Neural progenitor cell (in vitro differentiated cells): Measurements from ENCODE around the gene ANLN. TPM values are rescaled to one million over a fixed set of nuclear protein-coding genes. Genes with fewer than 3 reads are reported as not detected.

Experiments used
- DNase-seq: peaks from one replicate; pipeline ENCODE4 v3.0.0-alpha.2; 2016; ENCODE audit warnings: low spot score
- H2AFZ ChIP-seq: fragments of 200-600 bp; sonication (generic); replicated peaks from 2 replicates; pipeline ENCODE4 v1.6.1; 2016; ENCODE audit warnings: antibody characterized with exemption
- H3F3A ChIP-seq: fragments of 200-600 bp; sonication (generic); 2 replicates; pipeline ENCODE4 v1.6.1; 2016; ENCODE audit warnings: antibody characterized with exemption, low read depth
- H3K27ac ChIP-seq: fragments of 200-600 bp; sonication (generic); 2 replicates; pipeline ENCODE4 v1.5.1; 2016; ENCODE audit warnings: mild to moderate bottlenecking
- H3K27me3 ChIP-seq: fragments of 200-600 bp; sonication (generic); 2 replicates; pipeline ENCODE4 v1.6.1; 2016; ENCODE audit warnings: mild to moderate bottlenecking, moderate library complexity
- H3K36me3 ChIP-seq: fragments of 200-600 bp; sonication (generic); 2 replicates; pipeline ENCODE4 v1.5.1; 2016
- H3K4me1 ChIP-seq: fragments of 200-600 bp; sonication (generic); 2 replicates; pipeline ENCODE4 v1.6.1; 2016; ENCODE audit warnings: mixed run types
- H3K4me2 ChIP-seq: fragments of 200-600 bp; sonication (generic); 2 replicates; pipeline ENCODE4 v1.6.1; 2016
- H3K4me3 ChIP-seq: fragments of 200-600 bp; sonication (generic); 2 replicates; pipeline ENCODE4 v1.5.1; 2016
- H3K79me2 ChIP-seq: fragments of 200-600 bp; sonication (generic); 2 replicates; pipeline ENCODE4 v1.6.1; 2016; ENCODE audit warnings: low read depth
- H3K9ac ChIP-seq: fragments of 200-600 bp; sonication (generic); 2 replicates; pipeline ENCODE4 v1.6.1; 2016
- H3K9me3 ChIP-seq: fragments of 200-600 bp; sonication (generic); 2 replicates; pipeline ENCODE4 v1.5.1; 2016; ENCODE audit warnings: low read depth
- H4K20me1 ChIP-seq: fragments of 200-600 bp; sonication (generic); 2 replicates; pipeline ENCODE4 v1.6.1; 2016; ENCODE audit warnings: low read depth
- H3K27ac Mint-ChIP-seq: 3 replicates; pipeline ENCODE4 v1.8.0; 2021; ENCODE audit warnings: mixed read lengths
- H3K27me3 Mint-ChIP-seq: 2 replicates; pipeline ENCODE4 v1.8.0; 2022; ENCODE audit warnings: low read depth, mild to moderate bottlenecking, inconsistent platforms, moderate library complexity, mixed read lengths; ENCODE audit not compliant: insufficient read depth
- H3K36me3 Mint-ChIP-seq: 3 replicates; pipeline ENCODE4 v1.8.0; 2021; ENCODE audit warnings: mixed read lengths
- H3K4me1 Mint-ChIP-seq: 3 replicates; pipeline ENCODE4 v1.8.0; 2021; ENCODE audit warnings: mixed read lengths
- H3K4me3 Mint-ChIP-seq: 3 replicates; pipeline ENCODE4 v1.8.0; 2021; ENCODE audit warnings: mild to moderate bottlenecking, moderate library complexity, mixed read lengths
- H3K9me3 Mint-ChIP-seq: 3 replicates; pipeline ENCODE4 v1.8.0; 2020; ENCODE audit warnings: mixed read lengths
- CTCF ChIP-seq: fragments of 200-600 bp; sonication (generic); IDR thresholded peaks from 2 replicates; pipeline ENCODE4 v1.5.1; 2017; ENCODE audit warnings: antibody characterized with exemption, mild to moderate bottlenecking
- EZH2 ChIP-seq: fragments of 200-600 bp; sonication (generic); IDR thresholded peaks from 2 replicates; pipeline ENCODE4 v1.6.1; 2017; ENCODE audit warnings: antibody characterized with exemption, mild to moderate bottlenecking, moderate library complexity
- EZH2phosphoT487 ChIP-seq: fragments of 200-600 bp; sonication (generic); IDR thresholded peaks from 2 replicates; pipeline ENCODE4 v1.6.1; 2017; ENCODE audit warnings: antibody characterized with exemption
- total RNA-seq: library from RNA; depleted of rRNA; stranded (reverse); fragments of >200 nt; gene quantifications from 2 replicates; pipeline ENCODE4 v1.2.3, GENCODE V29; 2015; ENCODE audit warnings: low replicate concordance

Gene ANLN
- total RNA-seq, 1 donor from 2014 or later, result 176 TPM

DNA sequence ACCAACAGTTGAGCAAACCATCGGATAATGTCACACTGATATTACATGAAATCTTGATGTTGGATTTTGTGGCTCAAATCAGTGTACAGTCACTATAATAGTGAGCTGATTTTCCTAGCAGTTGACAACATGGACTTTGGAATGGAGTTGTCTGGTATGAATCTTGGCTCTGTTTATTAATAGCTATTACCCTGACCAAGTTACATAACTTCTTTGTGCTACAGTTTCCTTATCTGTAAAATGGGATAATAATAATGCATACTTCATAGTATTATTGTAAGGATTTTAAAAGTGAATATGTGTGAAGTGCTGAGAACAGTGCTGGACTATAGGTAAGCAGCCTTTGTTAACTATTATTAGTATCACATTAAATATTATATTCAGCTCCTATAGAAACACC is 26.1 kb upstream of the ANLN start:
- Mint-ChIP-seq H3K4me3 (no peak overlapping the region), H3K9me3 (no peaks in the 10 kb centered on the region), H3K27ac (no peak overlapping the region)

GRCh38 chr7:36366005-36366717 is 23.5 kb upstream of the ANLN start:
- Mint-ChIP-seq H3K4me3 (peak overlapping the region; percentile 92), H3K27me3 (peaks cover 3% of the 10 kb centered on the region), H3K36me3 (peaks cover 13% of the 10 kb centered on the region), H3K4me1 (peaks cover 12% of the 10 kb centered on the region), H3K27ac (peak overlapping the region; percentile 79), H3K9me3 (no peaks in the 10 kb centered on the region)
- no peaks in the 10 kb centered on the region for H3K79me2 ChIP-seq
- peak overlapping the region; percentile 83 for H3K4me2 ChIP-seq
- peaks cover 88% of the 10 kb centered on the region for H3K27me3 ChIP-seq
- peak overlapping the region; percentile 75 for H3K4me3 ChIP-seq
- no peak for DNase-seq
- H3K9me3 ChIP-seq, result no peaks in the 10 kb centered on the region
- H3K9ac ChIP-seq, result no peak overlapping the region
- no peak overlapping the region for H3K27ac ChIP-seq
- H3K4me1 ChIP-seq, result peaks cover 5% of the 10 kb centered on the region
- H3K36me3 ChIP-seq, result no peaks in the 10 kb centered on the region
- H4K20me1 ChIP-seq, result peaks cover 4% of the 10 kb centered on the region
- H2AFZ ChIP-seq, result peak overlapping the region; percentile 94
- H3F3A ChIP-seq, result no peaks in the 10 kb centered on the region
- TF ChIP-seq EZH2 (no peak), CTCF (no peak), EZH2phosphoT487 (no peak)

More for the DNA sequence above, 26.1 kb upstream of the ANLN start:
- Mint-ChIP-seq H3K4me1 (peaks cover 28% of the 10 kb centered on the region), H3K36me3 (peaks cover 13% of the 10 kb centered on the region), H3K27me3 (peaks cover 3% of the 10 kb centered on the region)
- Histone ChIP-seq H3K27ac (no peak overlapping the region), H3K36me3 (no peaks in the 10 kb centered on the region), H3K4me1 (peaks cover 28% of the 10 kb centered on the region), H3K4me2 (no peak overlapping the region), H3K79me2 (no peaks in the 10 kb centered on the region), H3K9ac (no peak overlapping the region), H3F3A (no peaks in the 10 kb centered on the region), H3K4me3 (no peak overlapping the region), H2AFZ (no peak overlapping the region), H3K27me3 (peaks cover 96% of the 10 kb centered on the region), H4K20me1 (peaks cover 8% of the 10 kb centered on the region), H3K9me3 (no peaks in the 10 kb centered on the region)
- no peak for TF ChIP-seq EZH2
- no peak for TF ChIP-seq CTCF
- no peak for TF ChIP-seq EZH2phosphoT487
- DNase-seq, result no peak

DNA sequence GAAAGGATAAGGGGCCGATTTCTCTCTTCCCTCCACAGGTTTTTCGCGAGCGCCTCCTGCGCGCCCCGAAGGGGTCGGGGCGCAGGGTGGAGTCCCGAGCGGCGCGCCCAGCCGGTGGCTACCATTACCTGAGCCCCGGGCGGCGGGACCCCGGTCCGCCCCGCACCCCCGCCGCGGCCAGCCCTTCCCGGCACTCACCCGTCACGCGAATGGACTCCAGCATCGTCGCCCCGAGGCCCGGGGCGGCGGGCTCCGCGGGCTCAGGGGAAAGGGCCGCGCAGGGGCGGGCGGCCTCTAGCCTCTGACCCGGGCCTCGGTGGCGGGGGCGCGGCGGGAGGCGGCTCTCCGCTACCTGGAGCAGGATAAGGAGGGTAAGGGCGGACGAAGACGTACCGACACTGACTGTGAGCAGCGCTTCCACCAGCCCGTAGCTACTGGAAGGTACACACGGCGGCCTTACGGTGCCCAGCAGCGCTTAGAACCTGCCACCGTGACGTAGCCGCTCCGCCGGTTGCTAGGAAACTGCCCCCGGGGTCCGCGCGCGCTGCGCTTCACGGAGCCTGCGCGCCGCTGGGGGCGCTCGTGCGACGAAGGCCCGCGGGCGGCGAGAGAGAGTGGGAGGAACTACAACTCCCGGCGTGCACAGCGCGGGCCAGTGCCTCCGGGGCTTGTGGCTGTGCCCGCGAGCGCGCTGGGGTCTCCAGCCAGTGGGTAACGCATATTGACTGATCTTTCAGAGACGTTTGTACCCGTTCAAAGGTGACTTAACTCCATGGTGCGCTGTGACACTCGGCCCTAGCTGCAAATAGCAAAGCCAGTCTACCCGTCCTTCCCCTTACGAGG is 22.7 kb upstream of the ANLN start:
- H3K4me1 Mint-ChIP-seq, result peaks cover 11% of the 10 kb centered on the region
- peaks cover 4% of the 10 kb centered on the region for H3K4me1 ChIP-seq
- peaks cover 3% of the 10 kb centered on the region for H3K27me3 Mint-ChIP-seq
- peak overlapping the region; percentile 94 for H2AFZ ChIP-seq
- no peaks in the 10 kb centered on the region for H3K9me3 Mint-ChIP-seq
- peak overlapping the region; percentile 92 for H3K4me3 Mint-ChIP-seq
- no peak overlapping the region for H3K27ac ChIP-seq
- peak overlapping the region; percentile 83 for H3K4me2 ChIP-seq
- no peak overlapping the region for H3K9ac ChIP-seq
- H3K27me3 ChIP-seq, result peaks cover 80% of the 10 kb centered on the region
- H3K4me3 ChIP-seq, result peak overlapping the region; percentile 75
- H3K36me3 Mint-ChIP-seq, result peaks cover 9% of the 10 kb centered on the region
- H3K79me2 ChIP-seq, result no peaks in the 10 kb centered on the region
- DNase-seq, result peak; percentile 96
- no peaks in the 10 kb centered on the region for H3K36me3 ChIP-seq
- TF ChIP-seq CTCF, result peak; percentile 79
- peak; percentile 79 for TF ChIP-seq EZH2
- TF ChIP-seq EZH2phosphoT487, result no peak
- H3F3A ChIP-seq, result no peaks in the 10 kb centered on the region
- peak overlapping the region; percentile 92 for H3K27ac Mint-ChIP-seq
- peaks cover 4% of the 10 kb centered on the region for H4K20me1 ChIP-seq
- H3K9me3 ChIP-seq, result no peaks in the 10 kb centered on the region
